BJ (cell line): ENCODE results near the gene KCNQ1. TPM values are rescaled to one million over a fixed set of nuclear protein-coding genes. Genes with fewer than 3 reads are reported as not detected.

Experiments
- CTCF ChIA-PET: fragments of 350-600 bp; formaldehyde crosslinking; extraction: SDS; loops from one replicate; lab custom pipeline; 2021; ENCODE audit warnings: antibody characterized with exemption, inconsistent platforms; lab: Yijun Ruan, JAX
- POLR2A ChIA-PET: fragments of 300-600 bp; sonication (Branson Sonifier 250); formaldehyde crosslinking; extraction: SDS; loops from one replicate; lab custom pipeline; 2021; ENCODE audit warnings: antibody characterized with exemption; lab: Charles Lee
- DNase-seq: peaks from one replicate; pipeline ENCODE4 v3.0.0-alpha.2; 2011; ENCODE audit warnings: low read depth
- H3K27me3 ChIP-seq: 2 replicates; pipeline ENCODE4 v1.6.0; 2011; ENCODE audit warnings: low read length; ENCODE audit not compliant: control insufficient read depth, insufficient read depth
- H3K36me3 ChIP-seq: 2 replicates; pipeline ENCODE4 v1.5.1; 2011; ENCODE audit warnings: low read length; ENCODE audit not compliant: control insufficient read depth, insufficient read depth
- H3K4me3 ChIP-seq: 2 replicates; pipeline ENCODE4 v1.5.1; 2011; ENCODE audit warnings: low read depth, mild to moderate bottlenecking, control low read depth, low read length
- CTCF ChIP-seq: IDR thresholded peaks from 2 replicates; pipeline ENCODE4 v1.5.1; 2011; ENCODE audit warnings: low read depth, mild to moderate bottlenecking, control low read depth, inconsistent platforms, low read length, moderate library complexity; ENCODE audit not compliant: insufficient read depth
- polyA plus RNA-seq: library from polyadenylated mRNA; depleted of rRNA; stranded (reverse); fragments of >200 nt; gene quantifications from 2 replicates; pipeline ENCODE4 v1.2.3, GENCODE V29; 2011

KCNQ1 gene
- polyA plus RNA-seq, 1 experiment = not detected

- peaks cover 2% of the 10 kb centered on the region for H3K27me3 ChIP-seq
- H3K4me3 ChIP-seq = no peak overlapping the region
- POLR2A ChIA-PET = no interaction called here
- no peak for DNase-seq
- H3K36me3 ChIP-seq = no peaks in the 10 kb centered on the region
- no peak for TF ChIP-seq CTCF
- CTCF ChIA-PET = no interaction called here
Observed at GRCh38 chr11:2817431-2817830, 372.6 kb downstream of the KCNQ1 start.

- Histone ChIP-seq H3K27me3 (peaks cover 2% of the 10 kb centered on the region), H3K36me3 (no peaks in the 10 kb centered on the region), H3K4me3 (no peak overlapping the region)
- no peak for DNase-seq
- no peak for TF ChIP-seq CTCF
- CTCF ChIA-PET = no interaction called here
- POLR2A ChIA-PET = no interaction called here
Observed at GRCh38 chr11:2818021-2818420, 373.2 kb downstream of the KCNQ1 start.

- CTCF ChIA-PET = no interaction called here
- no peak for TF ChIP-seq CTCF
Observed at GRCh38 chr11:2818503-2818902, 373.7 kb downstream of the KCNQ1 start.

GRCh38 chr11:2819316-2819715, 374.5 kb downstream of the KCNQ1 start:
- POLR2A ChIA-PET = no interaction called here
- H3K36me3 ChIP-seq = no peaks in the 10 kb centered on the region
- no peak overlapping the region for H3K4me3 ChIP-seq
- CTCF ChIA-PET = no interaction called here
- no peak for DNase-seq
- H3K27me3 ChIP-seq = peaks cover 2% of the 10 kb centered on the region
- no peak for TF ChIP-seq CTCF

More at GRCh38 chr11:2818503-2818902, 373.7 kb downstream of the KCNQ1 start:
- DNase-seq = no peak
- H3K27me3 ChIP-seq = peaks cover 2% of the 10 kb centered on the region
- POLR2A ChIA-PET = no interaction called here
- H3K36me3 ChIP-seq = no peaks in the 10 kb centered on the region
- H3K4me3 ChIP-seq = no peak overlapping the region

- POLR2A ChIA-PET = no interaction called here
- Histone ChIP-seq H3K36me3 (no peaks in the 10 kb centered on the region), H3K4me3 (no peak overlapping the region), H3K27me3 (no peaks in the 10 kb centered on the region; the same call in none of the 2 replicates)
- CTCF ChIA-PET = no interaction called here
- DNase-seq = no peak
- TF ChIP-seq CTCF = no peak
Observed at GRCh38 chr11:2820976-2821375, 376.2 kb downstream of the KCNQ1 start.
